HCT116 (cell line): ENCODE data around the gene TIE1. TPM values are rescaled to one million over a fixed set of nuclear protein-coding genes. Genes with fewer than 3 reads are reported as not detected.

Source experiments
- ATAC-seq: fragments of 200-7000 bp; cut with Tn5 transposase; 2 replicates; pipeline ENCODE4 v1.9.1; 2020; ENCODE audit warnings: mild to moderate bottlenecking, moderate library complexity
- BruUV-seq: library from RNA; stranded (reverse); fragments of 400-500 nt; replicated peaks from 2 replicates; lab custom pipeline; 2021; lab: Mats Ljungman, UMichigan
- CTCF ChIA-PET: fragments of 300-600 bp; sonication (Branson Sonifier 250); formaldehyde crosslinking; loops from one replicate; lab custom pipeline; 2021; ENCODE audit warnings: antibody characterized with exemption; lab: Charles Lee
- POLR2A ChIA-PET: fragments of 300-600, 350-600 bp; sonication (Branson Sonifier 250); formaldehyde crosslinking; loops from one replicate; lab custom pipeline; 2021; ENCODE audit warnings: antibody characterized with exemption; lab: Charles Lee
- RAD21 ChIA-PET, 2 experiments: fragments of 300-600 bp; sonication (Branson Sonifier 250); formaldehyde crosslinking; loops; one replicate each; lab custom pipeline; 2023; ENCODE audit warnings: low total read pairs in 2 of 2; ENCODE audit not compliant: uncharacterized antibody in 2 of 2, unreplicated experiment in 2 of 2, low non-redundant PET in 1 of 2; lab: Charles Lee
- DNase-seq: peaks from one replicate; pipeline ENCODE4 v3.0.0-alpha.2; 2010; ENCODE audit warnings: low read depth, low spot score
- H2AFZ ChIP-seq: fragments of 200-600 bp; shearing (Covaris generic), sonication (generic); 2 replicates; pipeline ENCODE4 v1.6.1; 2017; ENCODE audit warnings: low read depth, mixed run types, mixed read lengths, antibody characterized with exemption, low read length; ENCODE audit not compliant: poor library complexity, severe bottlenecking
- H3K27ac ChIP-seq: 2 replicates; pipeline ENCODE4 v1.5.1; 2012; ENCODE audit warnings: low read depth, low read length
- H3K27me3 ChIP-seq: fragments of 200-600 bp; sonication (generic); 2 replicates; pipeline ENCODE4 v1.6.1; 2016; ENCODE audit warnings: mixed run types, low read length, mixed read lengths; ENCODE audit not compliant: insufficient read depth
- H3K36me3 ChIP-seq, 2 experiments: fragments of 200-500 bp in 1 of 2; fragments of 200-600 bp in 1 of 2; sonication (Bioruptor generic) in 1 of 2; sonication (generic) in 1 of 2; 2 replicates each; pipeline versions ENCODE4 v1.5.1 to v1.6.1; 2014 to 2016; ENCODE audit warnings: low read length in 2 of 2, inconsistent platforms in 1 of 2, mixed read lengths in 1 of 2, mixed run types in 1 of 2; ENCODE audit not compliant: insufficient read depth in 2 of 2, control insufficient read depth in 1 of 2
- H3K4me1 ChIP-seq, 2 experiments: fragments of 200-600 bp in 1 of 2; sonication (generic) in 1 of 2; 2 replicates each; pipeline versions ENCODE4 v1.5.1 to v1.6.1; 2012 to 2017; ENCODE audit warnings: low read length in 2 of 2, inconsistent platforms in 1 of 2, mild to moderate bottlenecking in 1 of 2, mixed read lengths in 1 of 2, mixed run types in 1 of 2, moderate library complexity in 1 of 2; ENCODE audit not compliant: insufficient read depth in 2 of 2, control insufficient read depth in 1 of 2
- H3K4me2 ChIP-seq: fragments of 200-600 bp; sonication (generic); 2 replicates; pipeline ENCODE4 v1.6.1; 2017; ENCODE audit warnings: mixed run types, low read length, mixed read lengths
- H3K4me3 ChIP-seq, 2 experiments: fragments of 200-600 bp in 1 of 2; sonication (generic) in 1 of 2; replicated peaks in 1 of 2; 2 replicates each; pipeline ENCODE4 v1.5.1; 2011 to 2016; ENCODE audit warnings: low read length in 2 of 2, control low read depth in 1 of 2, low read depth in 1 of 2, mild to moderate bottlenecking in 1 of 2, mixed read lengths in 1 of 2, mixed run types in 1 of 2
- H3K79me2 ChIP-seq: fragments of 200-600 bp; sonication (generic); 2 replicates; pipeline ENCODE4 v1.6.1; 2017; ENCODE audit warnings: mild to moderate bottlenecking, mixed run types, low read length, moderate library complexity, mixed read lengths; ENCODE audit not compliant: insufficient read depth
- H3K9ac ChIP-seq: fragments of 200-600 bp; sonication (generic); 2 replicates; pipeline ENCODE4 v1.6.1; 2016; ENCODE audit warnings: low read length, mixed read lengths
- H3K9me2 ChIP-seq: fragments of 200-600 bp; sonication (generic), shearing (Covaris generic); 2 replicates; pipeline ENCODE4 v1.6.1; 2017; ENCODE audit warnings: mixed run types, mild to moderate bottlenecking, moderate library complexity; ENCODE audit not compliant: insufficient read depth
- H3K9me3 ChIP-seq, 2 experiments: fragments of 200-500 bp in 1 of 2; fragments of 200-600 bp in 1 of 2; sonication (Bioruptor generic) in 1 of 2; sonication (generic) in 1 of 2; 2 replicates each; pipeline ENCODE4 v1.6.1; 2014 to 2017; ENCODE audit warnings: low read length in 2 of 2, mixed read lengths in 2 of 2, inconsistent platforms in 1 of 2, low read depth in 1 of 2, mild to moderate bottlenecking in 1 of 2, mixed run types in 1 of 2, moderate library complexity in 1 of 2; ENCODE audit not compliant: control insufficient read depth in 1 of 2, insufficient read depth in 1 of 2
- H4K20me1 ChIP-seq: fragments of 200-600 bp; sonication (generic), shearing (Covaris generic); 2 replicates; pipeline ENCODE4 v1.6.1; 2017; ENCODE audit warnings: mixed run types, mild to moderate bottlenecking, moderate library complexity; ENCODE audit not compliant: insufficient read depth
- CBX3 ChIP-seq: IDR thresholded peaks from 2 replicates; pipeline ENCODE4 v1.6.1; 2012; ENCODE audit warnings: low read depth
- EGR1 ChIP-seq: IDR thresholded peaks from 2 replicates; pipeline ENCODE4 v1.6.1; 2012; ENCODE audit warnings: low read depth
- EZH2 ChIP-seq: fragments of 200-600 bp; sonication (generic); IDR thresholded peaks from 2 replicates; pipeline ENCODE4 v1.6.1; 2017; ENCODE audit warnings: antibody characterized with exemption, mixed run types
- FOSL1 ChIP-seq: IDR thresholded peaks from 2 replicates; pipeline ENCODE4 v1.6.1; 2012; ENCODE audit warnings: low read depth
- JUND ChIP-seq: IDR thresholded peaks from 2 replicates; pipeline ENCODE4 v1.6.1; 2012
- POLR2A ChIP-seq: IDR thresholded peaks from 2 replicates; pipeline ENCODE4 v1.7.0; 2011; ENCODE audit warnings: borderline replicate concordance; ENCODE audit not compliant: insufficient read depth, insufficient read length; ENCODE audit errors: extremely low read depth
- RAD21 ChIP-seq: IDR thresholded peaks from 2 replicates; pipeline ENCODE4 v1.6.1; 2012; ENCODE audit warnings: low read depth, mild to moderate bottlenecking
- SIN3A ChIP-seq: IDR thresholded peaks from 2 replicates; pipeline ENCODE4 v1.6.1; 2012; ENCODE audit warnings: low read depth
- SP1 ChIP-seq: IDR thresholded peaks from 2 replicates; pipeline ENCODE4 v1.6.1; 2012; ENCODE audit warnings: low read depth
- SRF ChIP-seq: IDR thresholded peaks from 2 replicates; pipeline ENCODE4 v1.6.1; 2012; ENCODE audit warnings: low read depth
- TCF7L2 ChIP-seq: IDR thresholded peaks from 2 replicates; pipeline ENCODE4 v1.7.0; 2011; ENCODE audit warnings: borderline replicate concordance, inconsistent platforms; ENCODE audit not compliant: insufficient read depth, insufficient read length; ENCODE audit errors: extremely low read depth
- ZFX ChIP-seq: fragments of 450-650 bp; IDR thresholded peaks from 2 replicates; pipeline ENCODE4 v1.6.1; 2017
- ZNF274 ChIP-seq: fragments of 200-500 bp; sonication (Bioruptor generic); IDR thresholded peaks from 2 replicates; pipeline ENCODE4 v1.6.1; 2014; ENCODE audit warnings: mild to moderate bottlenecking, low read depth, low read length, inconsistent platforms
- intact Hi-C: fragments of 100-400 bp; cut with micrococcal nuclease; formaldehyde crosslinking; loops from 2 replicates; pipeline ENCODE4 v1.10.0; 2022
- total RNA-seq: library from RNA; stranded (reverse); gene quantifications from one replicate; pipeline ENCODE4 v1.2.1, GENCODE V29; 2021; ENCODE audit not compliant: unreplicated experiment
- TF ChIP-seq, protein P1 (sequence below), 3 experiments: fragments of 200-600 bp in 1 of 3; sonication (generic) in 1 of 3; IDR thresholded peaks in 2 of 3; conservative IDR thresholded peaks in 1 of 3; 2 replicates each; pipeline ENCODE4 v1.5.1; 2012 to 2017; ENCODE audit warnings: low read depth in 2 of 3, low read length in 2 of 3, antibody characterized with exemption in 1 of 3, borderline replicate concordance in 1 of 3, control low read depth in 1 of 3, mild to moderate bottlenecking in 1 of 3, mixed read lengths in 1 of 3, mixed run types in 1 of 3, moderate library complexity in 1 of 3; ENCODE audit not compliant: insufficient read depth in 1 of 3
- TF ChIP-seq, protein P2 (sequence below): IDR thresholded peaks from 2 replicates; pipeline ENCODE4 v1.6.1; 2011; ENCODE audit warnings: mild to moderate bottlenecking, low read length, moderate library complexity; ENCODE audit not compliant: insufficient replicate concordance; ENCODE audit errors: extremely low read depth

TIE1 gene
- total RNA-seq, 1 experiment from 2014 or later = not detected

DNA sequence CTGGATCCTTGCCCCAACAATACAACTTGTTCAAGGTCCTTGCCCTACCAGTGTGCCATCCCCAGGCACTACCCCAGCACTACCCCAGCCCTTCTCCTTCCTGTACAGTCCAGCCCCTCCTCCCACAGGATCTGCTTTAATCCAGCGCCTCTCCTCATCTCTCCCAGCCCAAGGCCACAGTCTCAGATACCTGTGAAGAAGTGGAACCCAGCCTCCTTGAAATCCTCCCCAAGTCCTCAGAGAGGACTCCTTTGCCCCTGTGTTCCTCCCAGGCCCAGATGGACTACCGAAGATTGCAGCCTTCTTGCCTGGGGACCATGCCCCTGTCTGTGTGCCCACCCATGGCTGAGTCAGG, 51.5 kb downstream of the TIE1 start:
- ChIA-PET RAD21 (no interaction called here), CTCF (no interaction called here), POLR2A (interaction anchor here (1.7 kb wide), 1 partner anchor 16 kb away, joined by 5 read pairs; the partner anchor contains the start of gene ELOVL1)
- Histone ChIP-seq H2AFZ (no peak overlapping the region), H3K79me2 (no peaks in the 10 kb centered on the region), H3K9ac (no peak overlapping the region), H4K20me1 (no peaks in the 10 kb centered on the region), H3K27me3 (no peaks in the 10 kb centered on the region), H3K36me3 (no peaks in the 10 kb centered on the region), H3K4me2 (no peak overlapping the region), H3K4me1 (peaks cover 17 to 34% of the 10 kb centered on the region in 2 experiments), H3K4me3 (no peak overlapping the region), H3K27ac (no peak overlapping the region), H3K9me3 (no peaks in the 10 kb centered on the region), H3K9me2 (no peaks in the 10 kb centered on the region)
- BruUV-seq = no TSS peak
- intact Hi-C loops = no loop called here
- no peak for DNase-seq
- TF ChIP-seq CBX3 (no peak), EGR1 (no peak), SRF (no peak), ZNF274 (no peak), FOSL1 (no peak), ZFX (no peak), JUND (no peak)
- TF ChIP-seq, protein P1, sequence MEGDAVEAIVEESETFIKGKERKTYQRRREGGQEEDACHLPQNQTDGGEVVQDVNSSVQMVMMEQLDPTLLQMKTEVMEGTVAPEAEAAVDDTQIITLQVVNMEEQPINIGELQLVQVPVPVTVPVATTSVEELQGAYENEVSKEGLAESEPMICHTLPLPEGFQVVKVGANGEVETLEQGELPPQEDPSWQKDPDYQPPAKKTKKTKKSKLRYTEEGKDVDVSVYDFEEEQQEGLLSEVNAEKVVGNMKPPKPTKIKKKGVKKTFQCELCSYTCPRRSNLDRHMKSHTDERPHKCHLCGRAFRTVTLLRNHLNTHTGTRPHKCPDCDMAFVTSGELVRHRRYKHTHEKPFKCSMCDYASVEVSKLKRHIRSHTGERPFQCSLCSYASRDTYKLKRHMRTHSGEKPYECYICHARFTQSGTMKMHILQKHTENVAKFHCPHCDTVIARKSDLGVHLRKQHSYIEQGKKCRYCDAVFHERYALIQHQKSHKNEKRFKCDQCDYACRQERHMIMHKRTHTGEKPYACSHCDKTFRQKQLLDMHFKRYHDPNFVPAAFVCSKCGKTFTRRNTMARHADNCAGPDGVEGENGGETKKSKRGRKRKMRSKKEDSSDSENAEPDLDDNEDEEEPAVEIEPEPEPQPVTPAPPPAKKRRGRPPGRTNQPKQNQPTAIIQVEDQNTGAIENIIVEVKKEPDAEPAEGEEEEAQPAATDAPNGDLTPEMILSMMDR (IDR thresholded peaks at IDR 0.05 in 2 of 3, conservative IDR thresholded peaks at IDR 0.05 in 1 of 3; ENCODE audit: borderline replicate concordance in 1 of 3, insufficient read depth in 1 of 3, low read depth in 2 of 3, low read length in 2 of 3) = no peak
- no peak for ATAC-seq

DNA sequence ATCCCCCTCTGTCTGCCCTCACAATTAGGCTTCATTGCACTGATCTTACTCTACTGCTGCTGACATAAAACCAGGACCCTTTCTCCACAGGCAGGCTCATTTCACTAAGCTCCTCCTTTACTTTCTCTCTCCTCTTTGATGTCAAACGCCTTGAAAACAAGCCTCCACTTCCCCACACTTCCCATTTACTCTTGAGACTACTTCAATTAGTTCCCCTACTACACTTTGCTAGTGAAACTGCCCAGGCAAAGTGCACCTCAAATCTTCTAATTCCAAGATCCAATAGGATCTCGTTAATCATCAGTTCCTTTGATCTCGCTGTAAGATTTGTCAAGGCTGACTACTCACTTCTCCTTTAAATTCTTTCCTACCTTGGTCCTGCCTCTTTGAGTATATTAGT, 52.1 kb downstream of the TIE1 start:
- no peaks in the 10 kb centered on the region for H3K36me3 ChIP-seq
- H3K9me2 ChIP-seq = no peaks in the 10 kb centered on the region
- H3K27ac ChIP-seq = no peak overlapping the region
- ChIA-PET RAD21 (no interaction called here), CTCF (no interaction called here), POLR2A (interaction anchor here (0.7 to 1.7 kb wide), 2 partner anchors 15 to 44 kb away, joined by 3 to 5 read pairs; partner anchors contain the start of gene ELOVL1)
- no peaks in the 10 kb centered on the region for H4K20me1 ChIP-seq
- H3K4me3 ChIP-seq = no peak overlapping the region
- intact Hi-C loops = no loop called here
- H3K9ac ChIP-seq = no peak overlapping the region
- no peaks in the 10 kb centered on the region for H3K9me3 ChIP-seq
- DNase-seq = no peak
- no peaks in the 10 kb centered on the region; the same call in 1 of the 2 replicates for H3K79me2 ChIP-seq
- no peak overlapping the region for H2AFZ ChIP-seq
- peaks cover 14 to 35% of the 10 kb centered on the region in 2 experiments for H3K4me1 ChIP-seq
- H3K4me2 ChIP-seq = no peak overlapping the region
- no TSS peak for BruUV-seq
- no peak for ATAC-seq
- H3K27me3 ChIP-seq = no peaks in the 10 kb centered on the region
- TF ChIP-seq ZNF274 (no peak), RAD21 (no peak), ZFX (no peak), CBX3 (no peak), POLR2A (no peak), EGR1 (no peak), SIN3A (no peak), SP1 (no peak), FOSL1 (no peak), TCF7L2 (no peak), EZH2 (no peak)
- TF ChIP-seq, protein P2, sequence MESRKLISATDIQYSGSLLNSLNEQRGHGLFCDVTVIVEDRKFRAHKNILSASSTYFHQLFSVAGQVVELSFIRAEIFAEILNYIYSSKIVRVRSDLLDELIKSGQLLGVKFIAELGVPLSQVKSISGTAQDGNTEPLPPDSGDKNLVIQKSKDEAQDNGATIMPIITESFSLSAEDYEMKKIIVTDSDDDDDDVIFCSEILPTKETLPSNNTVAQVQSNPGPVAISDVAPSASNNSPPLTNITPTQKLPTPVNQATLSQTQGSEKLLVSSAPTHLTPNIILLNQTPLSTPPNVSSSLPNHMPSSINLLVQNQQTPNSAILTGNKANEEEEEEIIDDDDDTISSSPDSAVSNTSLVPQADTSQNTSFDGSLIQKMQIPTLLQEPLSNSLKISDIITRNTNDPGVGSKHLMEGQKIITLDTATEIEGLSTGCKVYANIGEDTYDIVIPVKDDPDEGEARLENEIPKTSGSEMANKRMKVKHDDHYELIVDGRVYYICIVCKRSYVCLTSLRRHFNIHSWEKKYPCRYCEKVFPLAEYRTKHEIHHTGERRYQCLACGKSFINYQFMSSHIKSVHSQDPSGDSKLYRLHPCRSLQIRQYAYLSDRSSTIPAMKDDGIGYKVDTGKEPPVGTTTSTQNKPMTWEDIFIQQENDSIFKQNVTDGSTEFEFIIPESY = no peak
- TF ChIP-seq, protein P1 (IDR thresholded peaks at IDR 0.05 in 2 of 3, conservative IDR thresholded peaks at IDR 0.05 in 1 of 3; ENCODE audit: borderline replicate concordance in 1 of 3, insufficient read depth in 1 of 3, low read depth in 2 of 3, low read length in 2 of 3) = no peak
